Common myeloid progenitor, CD34-positive (primary cell): ENCODE results near the gene PRKAG1.
A peak's percentile ranks its signal among the peaks of the same experiment; 100 is the strongest.

Experiments used
- CTCF ChIA-PET: fragments of 350-600 bp; sonication (Branson Sonifier 250); formaldehyde crosslinking; loops from one replicate; lab custom pipeline; 2021; ENCODE audit warnings: antibody characterized with exemption; lab: Charles Lee
- POLR2A ChIA-PET: fragments of 350-600 bp; sonication (Branson Sonifier 250); formaldehyde crosslinking; loops from one replicate; lab custom pipeline; 2021; ENCODE audit warnings: antibody characterized with exemption; lab: Charles Lee
- DNase-seq, 3 donors: peaks; one replicate each; pipeline versions ENCODE4 v3.0.0 to v3.0.0-alpha.2; 2013
- H3K27ac ChIP-seq, 2 experiments: 1 replicate in 1 of 2; 2 replicates in 1 of 2; pipeline ENCODE4 v1.7.0; 2013; ENCODE audit warnings: inconsistent platforms in 2 of 2, low read length in 2 of 2, mild to moderate bottlenecking in 2 of 2, low read depth in 1 of 2, moderate library complexity in 1 of 2; ENCODE audit not compliant: severe bottlenecking in 2 of 2, insufficient read depth in 1 of 2, poor library complexity in 1 of 2
- H3K27me3 ChIP-seq, 5 experiments: replicated peaks in 2 of 5; 1 replicate in 3 of 5; 2 replicates in 2 of 5; pipeline versions ENCODE4 v1.6.1 to v1.7.0; 2013; ENCODE audit warnings: low read length in 4 of 5, mild to moderate bottlenecking in 2 of 5, moderate library complexity in 2 of 5, inconsistent platforms in 1 of 5; ENCODE audit not compliant: insufficient read depth in 5 of 5, control insufficient read depth in 4 of 5
- H3K36me3 ChIP-seq, 4 experiments: 1 replicate in 2 of 4; 2 replicates in 2 of 4; pipeline versions ENCODE4 v1.6.1 to v1.7.0; 2013; ENCODE audit warnings: low read length in 3 of 4, control low read depth in 1 of 4, mild to moderate bottlenecking in 1 of 4; ENCODE audit not compliant: control insufficient read depth in 4 of 4, insufficient read depth in 4 of 4
- H3K4me1 ChIP-seq, 4 experiments: 1 replicate in 3 of 4; 2 replicates in 1 of 4; pipeline versions ENCODE4 v1.6.1 to v1.7.1; 2013; ENCODE audit warnings: low read length in 3 of 4, mild to moderate bottlenecking in 3 of 4, control low read depth in 1 of 4, inconsistent platforms in 1 of 4, moderate library complexity in 1 of 4; ENCODE audit not compliant: control insufficient read depth in 4 of 4, insufficient read depth in 4 of 4; ENCODE audit errors: control extremely low read depth in 1 of 4
- H3K4me3 ChIP-seq, 7 experiments: 1 replicate in 4 of 7; 2 replicates in 3 of 7; pipeline versions ENCODE4 v1.5.1 to v1.7.0; 2013; ENCODE audit warnings: mild to moderate bottlenecking in 7 of 7, low read length in 6 of 7, moderate library complexity in 6 of 7, inconsistent platforms in 2 of 7, low read depth in 2 of 7, control low read depth in 1 of 7; ENCODE audit not compliant: insufficient read depth in 4 of 7, control insufficient read depth in 1 of 7; ENCODE audit errors: extremely low read depth in 1 of 7
- H3K9me3 ChIP-seq, 5 experiments: 1 replicate in 4 of 5; 2 replicates in 1 of 5; pipeline versions ENCODE4 v1.6.1 to v1.7.1; 2013; ENCODE audit warnings: low read length in 4 of 5, mild to moderate bottlenecking in 2 of 5, inconsistent platforms in 1 of 5, low read depth in 1 of 5, moderate library complexity in 1 of 5; ENCODE audit not compliant: control insufficient read depth in 4 of 5, insufficient read depth in 2 of 5; ENCODE audit errors: control extremely low read depth in 1 of 5
- WGBS: methylation state at CpG from one replicate; pipeline ENCODE4 v1.1.5; 2013; ENCODE audit not compliant: insufficient coverage; 5-methylcytosine and 5-hydroxymethylcytosine counted together

Gene PRKAG1

DNA sequence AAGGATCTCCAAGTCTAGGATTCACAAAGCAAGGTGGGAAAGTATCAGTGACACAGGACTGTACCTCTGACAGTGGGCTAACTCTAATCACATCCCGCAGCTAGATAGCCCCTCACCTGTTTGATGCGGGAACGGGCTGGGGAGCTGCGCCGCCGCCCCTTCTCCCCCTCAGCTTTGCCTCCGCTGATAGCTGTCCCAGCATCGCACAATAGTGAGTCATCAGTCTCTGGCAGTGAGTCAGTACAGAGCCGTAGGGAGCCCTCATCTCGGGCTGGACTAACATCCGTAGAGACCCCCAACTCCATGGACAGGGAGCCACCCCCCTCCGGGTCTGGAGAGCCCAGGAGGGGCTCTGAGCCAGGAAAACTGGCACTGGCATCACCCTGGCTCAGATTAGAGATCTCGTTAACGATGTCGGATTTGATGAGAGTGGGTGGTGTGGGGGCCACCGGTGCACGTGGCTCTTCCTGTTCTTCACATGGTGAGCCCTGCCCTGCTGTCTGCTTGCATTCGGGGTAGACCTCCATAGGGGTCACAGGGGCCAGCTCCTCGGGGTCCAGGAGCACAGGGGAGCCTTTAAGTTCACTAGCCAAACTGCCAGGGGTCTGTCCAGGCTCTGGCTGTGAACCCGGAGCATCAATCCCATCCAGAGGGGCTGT is 31.1 kb upstream of the PRKAG1 start:
- no peaks in the 10 kb centered on the region for H3K9me3 ChIP-seq
- 98% methylated on average over 20 of the region's 20 CpGs for WGBS
- POLR2A ChIA-PET, result no interaction called here
- no peak for DNase-seq
- H3K36me3 ChIP-seq, result peaks cover 24 to 96% (median 89%) of the 10 kb centered on the region in 4 experiments
- H3K4me1 ChIP-seq, result no peaks in the 10 kb centered on the region
- H3K27me3 ChIP-seq, result no peaks in the 10 kb centered on the region
- CTCF ChIA-PET, result interaction anchor here (1.1 to 8.1 kb wide), 8 partner anchors 10 to 53 kb away, joined by 3 to 121 read pairs (median 8); partner anchors contain the start of gene DHH
- H3K27ac ChIP-seq, result no peak overlapping the region
- no peak overlapping the region for H3K4me3 ChIP-seq

DNA sequence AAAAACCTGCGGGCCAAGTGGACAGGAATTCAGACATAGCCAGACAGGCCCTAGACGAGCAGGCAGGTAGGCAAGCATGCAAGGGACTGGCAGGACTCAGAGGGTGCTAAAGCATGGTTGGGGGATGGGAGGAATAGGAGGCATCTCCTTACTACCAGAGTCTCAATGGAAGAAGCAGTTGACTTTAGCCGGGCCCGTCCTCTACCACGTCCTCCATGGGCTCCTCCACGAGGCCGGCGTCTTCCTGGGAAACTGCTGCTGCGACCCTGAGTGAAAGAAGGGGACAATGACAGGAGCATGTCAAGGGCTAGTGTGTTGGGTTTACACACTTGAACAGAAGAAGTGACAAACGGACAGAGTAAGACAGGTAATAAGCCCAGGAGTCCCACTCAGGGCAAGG is 30.4 kb upstream of the PRKAG1 start:
- CTCF ChIA-PET, result interaction anchor here (1.1 to 8.1 kb wide), 6 partner anchors 9 to 52 kb away, joined by 3 to 121 read pairs (median 10); no protein-coding TSS in a partner anchor
- no peaks in the 10 kb centered on the region for H3K27me3 ChIP-seq
- H3K4me3 ChIP-seq, result no peak overlapping the region
- no peaks in the 10 kb centered on the region for H3K4me1 ChIP-seq
- WGBS, result 93% methylated on average over 10 of the region's 10 CpGs
- H3K36me3 ChIP-seq, result peaks cover 25 to 96% (median 87%) of the 10 kb centered on the region in 4 experiments
- no peak for DNase-seq
- H3K27ac ChIP-seq, result no peak overlapping the region
- no peaks in the 10 kb centered on the region for H3K9me3 ChIP-seq
- POLR2A ChIA-PET, result interaction anchor here (0.9 kb wide), 1 partner anchor 50 kb away, joined by 3 read pairs; no protein-coding TSS in a partner anchor

DNA sequence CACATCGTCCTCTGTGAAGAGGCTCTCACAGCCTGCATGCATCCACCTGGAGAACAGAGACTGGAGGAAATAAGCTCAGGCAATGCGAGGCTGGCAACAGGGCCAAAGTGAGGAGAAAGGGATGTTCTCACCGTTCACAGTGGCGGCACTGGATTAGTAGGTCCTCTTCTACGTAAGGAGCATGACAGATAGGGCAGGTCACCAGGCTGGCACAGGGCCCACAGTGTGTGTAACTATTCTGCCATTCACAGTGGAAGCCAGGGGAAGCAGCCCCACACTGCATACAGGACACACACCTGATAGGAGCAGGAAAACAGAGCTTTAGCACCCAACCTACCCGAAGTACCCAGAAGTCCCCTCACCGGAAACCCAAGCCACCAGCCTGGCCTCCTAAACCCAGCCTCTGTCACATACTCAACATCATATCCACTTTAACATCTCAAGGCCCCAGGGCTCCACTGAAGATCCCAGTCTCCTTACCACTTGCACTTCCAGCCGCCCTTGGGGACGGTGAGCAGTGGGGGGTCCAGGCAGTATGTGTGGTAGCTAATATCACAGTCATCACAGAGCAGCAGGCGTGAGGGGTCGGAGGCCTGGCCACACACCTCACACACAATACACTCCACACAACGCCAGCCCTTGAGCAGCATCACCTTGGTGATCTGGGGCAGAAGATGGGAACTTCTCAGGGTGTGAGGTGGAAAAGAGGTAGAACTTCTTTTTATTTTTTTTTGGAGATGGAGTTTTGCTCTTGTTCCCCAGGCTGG is 27.7 kb upstream of the PRKAG1 start:
- CTCF ChIA-PET, result interaction anchor here (0.8 to 8.1 kb wide), 10 partner anchors 9 to 58 kb away, joined by 3 to 121 read pairs (median 14); partner anchors contain the start of gene DDN
- POLR2A ChIA-PET, result interaction anchor here (0.6 to 0.9 kb wide), 2 partner anchors 22 to 27 kb away, joined by 3 to 4 read pairs; no protein-coding TSS in a partner anchor
- H3K36me3 ChIP-seq, result peaks cover 32 to 96% (median 85%) of the 10 kb centered on the region in 4 experiments
- no peaks in the 10 kb centered on the region for H3K9me3 ChIP-seq
- no peaks in the 10 kb centered on the region for H3K27me3 ChIP-seq
- H3K4me3 ChIP-seq, result no peak overlapping the region
- no peaks in the 10 kb centered on the region for H3K4me1 ChIP-seq
- WGBS, result 100% methylated on average over 7 of the region's 12 CpGs
- DNase-seq, result no peak
- no peak overlapping the region for H3K27ac ChIP-seq

DNA sequence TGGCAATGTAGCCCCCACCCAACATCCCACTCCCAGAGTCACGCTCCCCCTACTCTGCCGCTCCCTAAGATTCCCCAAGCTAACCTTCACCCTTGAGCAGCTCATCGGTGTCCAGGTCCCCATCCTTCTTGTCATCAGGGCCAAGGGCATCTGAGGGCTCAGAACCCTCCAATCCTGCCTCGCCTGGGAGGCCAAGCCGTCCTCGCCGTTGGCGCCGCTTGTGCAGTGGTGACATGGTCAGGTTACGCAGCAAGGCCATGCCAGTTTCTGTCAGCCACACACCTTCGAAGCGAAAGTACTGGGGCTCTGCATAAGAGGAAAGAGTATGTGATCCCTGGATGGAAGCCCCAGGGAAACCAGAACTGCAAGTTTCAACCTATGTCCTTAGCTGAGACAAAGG is 26.1 kb upstream of the PRKAG1 start:
- CTCF ChIA-PET, result interaction anchor here (0.8 to 8.1 kb wide), 10 partner anchors 11 to 72 kb away, joined by 3 to 121 read pairs (median 17); partner anchors contain the start of genes PRKAG1 and RHEBL1
- no peak for DNase-seq
- H3K4me1 ChIP-seq, result no peaks in the 10 kb centered on the region
- no peak overlapping the region for H3K27ac ChIP-seq
- H3K36me3 ChIP-seq, result peaks cover 29 to 96% (median 88%) of the 10 kb centered on the region in 4 experiments
- H3K4me3 ChIP-seq, result no peak overlapping the region
- H3K9me3 ChIP-seq, result no peaks in the 10 kb centered on the region
- POLR2A ChIA-PET, result no interaction called here
- WGBS, result 97% methylated on average over 12 of the region's 12 CpGs
- H3K27me3 ChIP-seq, result no peaks in the 10 kb centered on the region

DNA sequence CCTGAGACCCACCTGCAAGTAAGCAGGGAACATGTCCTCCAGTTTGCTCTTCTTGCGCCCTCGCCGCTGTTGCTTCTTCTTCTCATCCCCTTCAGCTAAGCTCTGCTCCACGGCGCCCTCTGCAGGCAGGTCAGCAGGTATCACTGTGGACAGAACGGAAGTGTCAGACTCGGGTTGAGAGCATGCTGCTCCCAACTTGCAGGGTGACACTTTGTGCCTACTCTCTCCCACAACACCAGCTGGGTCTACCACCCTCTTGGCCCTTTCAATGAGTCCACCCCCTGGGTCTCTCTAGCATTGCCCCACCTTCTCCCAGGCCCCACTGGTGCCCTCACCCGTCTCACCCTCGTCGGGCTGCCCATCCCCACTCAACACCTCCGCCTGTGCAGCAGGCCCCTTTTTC is 25.3 kb upstream of the PRKAG1 start:
- POLR2A ChIA-PET, result interaction anchor here (1.1 kb wide), 1 partner anchor 47 kb away, joined by 6 read pairs; no protein-coding TSS in a partner anchor
- 64% methylated on average over 10 of the region's 11 CpGs for WGBS
- H3K36me3 ChIP-seq, result peaks cover 23 to 96% (median 88%) of the 10 kb centered on the region in 4 experiments

DNA sequence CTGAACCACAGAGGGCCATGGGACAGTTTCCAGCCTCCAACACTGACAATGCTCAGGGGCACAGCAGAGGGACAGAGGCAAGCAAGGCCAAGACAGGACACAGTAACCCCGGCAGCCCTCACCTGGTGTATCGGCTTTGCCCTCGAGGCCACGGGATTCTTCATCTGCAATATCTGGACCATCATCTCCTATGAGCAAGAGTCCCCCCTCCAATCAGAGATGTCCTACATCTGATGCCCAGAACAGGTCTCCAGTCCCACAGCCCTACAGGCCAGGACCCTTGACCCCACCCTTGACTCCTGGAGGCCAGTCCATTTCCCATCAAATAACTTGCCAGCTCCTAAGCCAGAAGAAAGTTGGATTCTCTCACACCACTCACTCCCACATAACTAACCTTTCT is 24.7 kb upstream of the PRKAG1 start:
- H3K36me3 ChIP-seq, result peaks cover 18 to 96% (median 87%) of the 10 kb centered on the region in 4 experiments
- ChIA-PET CTCF (interaction anchor here (0.6 to 8.1 kb wide), 16 partner anchors 9 to 143 kb away, joined by 3 to 121 read pairs (median 8); partner anchors contain the start of genes KMT2D, PRKAG1 and WNT1), POLR2A (interaction anchor here (1.1 kb wide), 1 partner anchor 46 kb away, joined by 6 read pairs; no protein-coding TSS in a partner anchor)
- no peaks in the 10 kb centered on the region for H3K9me3 ChIP-seq
- no peak overlapping the region for H3K4me3 ChIP-seq
- H3K4me1 ChIP-seq, result no peaks in the 10 kb centered on the region
- no peak overlapping the region for H3K27ac ChIP-seq
- WGBS, result 100% methylated on average over 1 of the region's 4 CpGs
- no peaks in the 10 kb centered on the region for H3K27me3 ChIP-seq
- DNase-seq, result no peak

More for the DNA sequence above, 25.3 kb upstream of the PRKAG1 start:
- CTCF ChIA-PET, result interaction anchor here (0.7 to 8.1 kb wide), 16 partner anchors 9 to 71 kb away, joined by 3 to 121 read pairs (median 8); partner anchors contain the start of genes KMT2D, PRKAG1 and RHEBL1
- H3K4me1 ChIP-seq, result no peaks in the 10 kb centered on the region
- no peak overlapping the region for H3K27ac ChIP-seq
- H3K4me3 ChIP-seq, result no peak overlapping the region
- no peaks in the 10 kb centered on the region for H3K27me3 ChIP-seq
- DNase-seq, result peak; percentile 64 to 84 (median 79)
- H3K9me3 ChIP-seq, result no peaks in the 10 kb centered on the region
